ENCODE measurements around the gene METAP2. TPM values are rescaled to one million over a fixed set of nuclear protein-coding genes. Genes with fewer than 3 reads are reported as not detected.
"Not testable (repeated sequence)": the region's sequence is repeated elsewhere in the genome, so short reads cannot be mapped to it uniquely, and the experiment has no call there.

The METAP2 gene
- total and polyA plus RNA-seq, 4 donors, result 61.9 to 100.0 (median 79.8) TPM

GRCh38 chr12:95480230-95480629 lies 6.3 kb downstream of the METAP2 start:
- WGBS (ENCODE audit: insufficient coverage), result no CpG with 5 or more reads among the region's 2 CpGs
- no peaks in the 10 kb centered on the region for H3K4me1 ChIP-seq (ENCODE audit: control insufficient read depth, insufficient read depth, low read length)
- H3K27ac ChIP-seq (ENCODE audit: low read depth, low read length), result no peak overlapping the region
- H3K9me3 ChIP-seq (ENCODE audit: control insufficient read depth, insufficient read depth, low read length), result no peaks in the 10 kb centered on the region
- H3K27me3 ChIP-seq (ENCODE audit: control insufficient read depth, insufficient read depth, low read length), result no peaks in the 10 kb centered on the region
- no peak for DNase-seq (ENCODE audit: low read depth in 4 of 6, low spot score in 6 of 6)
- no peak overlapping the region for H3K4me3 ChIP-seq (ENCODE audit: low read depth, low read length)
- H3K36me3 ChIP-seq (ENCODE audit: control insufficient read depth, insufficient read depth, low read length), result peaks cover 22% of the 10 kb centered on the region

GRCh38 chr12:95481072-95481471 lies 7.1 kb downstream of the METAP2 start:
- Histone ChIP-seq H3K27me3 (ENCODE audit: control insufficient read depth, insufficient read depth, low read length) (no peaks in the 10 kb centered on the region), H3K9me3 (ENCODE audit: control insufficient read depth, insufficient read depth, low read length) (no peaks in the 10 kb centered on the region), H3K36me3 (ENCODE audit: control insufficient read depth, insufficient read depth, low read length) (peaks cover 22% of the 10 kb centered on the region), H3K4me1 (ENCODE audit: control insufficient read depth, insufficient read depth, low read length) (no peaks in the 10 kb centered on the region), H3K4me3 (ENCODE audit: low read depth, low read length) (no peak overlapping the region), H3K27ac (ENCODE audit: low read depth, low read length) (no peak overlapping the region)
- WGBS (ENCODE audit: insufficient coverage), result 78% methylated on average over 3 of the region's 3 CpGs
- DNase-seq (ENCODE audit: low read depth in 4 of 6, low spot score in 6 of 6), result no peak

GRCh38 chr12:95481888-95482287 lies 7.9 kb downstream of the METAP2 start:
- Histone ChIP-seq H3K9me3 (ENCODE audit: control insufficient read depth, insufficient read depth, low read length) (no peaks in the 10 kb centered on the region), H3K36me3 (ENCODE audit: control insufficient read depth, insufficient read depth, low read length) (peaks cover 28% of the 10 kb centered on the region), H3K4me3 (ENCODE audit: low read depth, low read length) (no peak overlapping the region), H3K27ac (ENCODE audit: low read depth, low read length) (no peak overlapping the region), H3K27me3 (ENCODE audit: control insufficient read depth, insufficient read depth, low read length) (no peaks in the 10 kb centered on the region), H3K4me1 (ENCODE audit: control insufficient read depth, insufficient read depth, low read length) (no peaks in the 10 kb centered on the region)
- no CpG with 5 or more reads among the region's 7 CpGs for WGBS (ENCODE audit: insufficient coverage)
- DNase-seq (ENCODE audit: low read depth in 4 of 6, low spot score in 6 of 6), result no peak

GRCh38 chr12:95482564-95482963 lies 8.6 kb downstream of the METAP2 start:
- H3K27me3 ChIP-seq (ENCODE audit: control insufficient read depth, insufficient read depth, low read length); H3K27ac ChIP-seq (ENCODE audit: low read depth, low read length); H3K9me3 ChIP-seq (ENCODE audit: control insufficient read depth, insufficient read depth, low read length); H3K4me3 ChIP-seq (ENCODE audit: low read depth, low read length); DNase-seq (ENCODE audit: low read depth in 4 of 6, low spot score in 6 of 6); H3K4me1 ChIP-seq (ENCODE audit: control insufficient read depth, insufficient read depth, low read length): not testable (repeated sequence)
- H3K36me3 ChIP-seq (ENCODE audit: control insufficient read depth, insufficient read depth, low read length), result peaks cover 24% of the 10 kb centered on the region
- WGBS (ENCODE audit: insufficient coverage), result 100% methylated on average over 3 of the region's 6 CpGs

- Histone ChIP-seq H3K27ac (ENCODE audit: low read depth, low read length) (no peak overlapping the region), H3K9me3 (ENCODE audit: control insufficient read depth, insufficient read depth, low read length) (no peaks in the 10 kb centered on the region)
These were observed 10.6 kb downstream of the METAP2 start for GRCh38 chr12:95484524-95484923.

GRCh38 chr12:95487024-95487423 lies 13.1 kb downstream of the METAP2 start:
- DNase-seq (ENCODE audit: low read depth in 4 of 6, low spot score in 6 of 6), result no peak
- no peaks in the 10 kb centered on the region for H3K27me3 ChIP-seq (ENCODE audit: control insufficient read depth, insufficient read depth, low read length)
- no CpG with 5 or more reads among the region's 2 CpGs for WGBS (ENCODE audit: insufficient coverage)
- H3K4me1 ChIP-seq (ENCODE audit: control insufficient read depth, insufficient read depth, low read length), result no peaks in the 10 kb centered on the region
- no peak overlapping the region for H3K4me3 ChIP-seq (ENCODE audit: low read depth, low read length)
- no peaks in the 10 kb centered on the region for H3K9me3 ChIP-seq (ENCODE audit: control insufficient read depth, insufficient read depth, low read length)
- peaks cover 20% of the 10 kb centered on the region for H3K36me3 ChIP-seq (ENCODE audit: control insufficient read depth, insufficient read depth, low read length)
- no peak overlapping the region for H3K27ac ChIP-seq (ENCODE audit: low read depth, low read length)

More at GRCh38 chr12:95484524-95484923, 10.6 kb downstream of the METAP2 start:
- Histone ChIP-seq H3K27me3 (ENCODE audit: control insufficient read depth, insufficient read depth, low read length) (no peaks in the 10 kb centered on the region), H3K4me3 (ENCODE audit: low read depth, low read length) (no peak overlapping the region), H3K36me3 (ENCODE audit: control insufficient read depth, insufficient read depth, low read length) (peaks cover 14% of the 10 kb centered on the region), H3K4me1 (ENCODE audit: control insufficient read depth, insufficient read depth, low read length) (no peaks in the 10 kb centered on the region)
- DNase-seq (ENCODE audit: low read depth in 4 of 6, low spot score in 6 of 6), result no peak

- Histone ChIP-seq H3K9me3 (ENCODE audit: control insufficient read depth, insufficient read depth, low read length) (no peaks in the 10 kb centered on the region), H3K27me3 (ENCODE audit: control insufficient read depth, insufficient read depth, low read length) (no peaks in the 10 kb centered on the region), H3K27ac (ENCODE audit: low read depth, low read length) (no peak overlapping the region), H3K36me3 (ENCODE audit: control insufficient read depth, insufficient read depth, low read length) (peaks cover 16% of the 10 kb centered on the region), H3K4me1 (ENCODE audit: control insufficient read depth, insufficient read depth, low read length) (no peaks in the 10 kb centered on the region), H3K4me3 (ENCODE audit: low read depth, low read length) (no peak overlapping the region)
- no peak for DNase-seq (ENCODE audit: low read depth in 4 of 6, low spot score in 6 of 6)
- no CpG with 5 or more reads among the region's 2 CpGs for WGBS (ENCODE audit: insufficient coverage)
These were observed 18.5 kb downstream of the METAP2 start for GRCh38 chr12:95492462-95492861.

- H3K27ac ChIP-seq (ENCODE audit: low read depth, low read length), result no peak overlapping the region
- WGBS (ENCODE audit: insufficient coverage), result no CpG with 5 or more reads among the region's 2 CpGs
- H3K36me3 ChIP-seq (ENCODE audit: control insufficient read depth, insufficient read depth, low read length), result peaks cover 26% of the 10 kb centered on the region
- no peaks in the 10 kb centered on the region for H3K9me3 ChIP-seq (ENCODE audit: control insufficient read depth, insufficient read depth, low read length)
- no peak for DNase-seq (ENCODE audit: low read depth in 4 of 6, low spot score in 6 of 6)
- no peaks in the 10 kb centered on the region for H3K4me1 ChIP-seq (ENCODE audit: control insufficient read depth, insufficient read depth, low read length)
- no peaks in the 10 kb centered on the region for H3K27me3 ChIP-seq (ENCODE audit: control insufficient read depth, insufficient read depth, low read length)
- H3K4me3 ChIP-seq (ENCODE audit: low read depth, low read length), result no peak overlapping the region
These were observed 20.9 kb downstream of the METAP2 start for GRCh38 chr12:95494888-95495287.

GRCh38 chr12:95495433-95495832 lies 21.5 kb downstream of the METAP2 start:
- H3K36me3 ChIP-seq (ENCODE audit: control insufficient read depth, insufficient read depth, low read length), result peaks cover 26% of the 10 kb centered on the region
- WGBS (ENCODE audit: insufficient coverage), result no CpG with 5 or more reads among the region's 1 CpG
- no peaks in the 10 kb centered on the region for H3K27me3 ChIP-seq (ENCODE audit: control insufficient read depth, insufficient read depth, low read length)
- no peaks in the 10 kb centered on the region for H3K4me1 ChIP-seq (ENCODE audit: control insufficient read depth, insufficient read depth, low read length)
- DNase-seq (ENCODE audit: low read depth in 4 of 6, low spot score in 6 of 6), result no peak
- no peak overlapping the region for H3K27ac ChIP-seq (ENCODE audit: low read depth, low read length)
- no peaks in the 10 kb centered on the region for H3K9me3 ChIP-seq (ENCODE audit: control insufficient read depth, insufficient read depth, low read length)
- H3K4me3 ChIP-seq (ENCODE audit: low read depth, low read length), result no peak overlapping the region

- Histone ChIP-seq H3K9me3 (ENCODE audit: control insufficient read depth, insufficient read depth, low read length) (no peaks in the 10 kb centered on the region), H3K4me1 (ENCODE audit: control insufficient read depth, insufficient read depth, low read length) (no peaks in the 10 kb centered on the region), H3K36me3 (ENCODE audit: control insufficient read depth, insufficient read depth, low read length) (peaks cover 25% of the 10 kb centered on the region), H3K4me3 (ENCODE audit: low read depth, low read length) (no peak overlapping the region), H3K27ac (ENCODE audit: low read depth, low read length) (no peak overlapping the region), H3K27me3 (ENCODE audit: control insufficient read depth, insufficient read depth, low read length) (no peaks in the 10 kb centered on the region)
- no peak for DNase-seq (ENCODE audit: low read depth in 4 of 6, low spot score in 6 of 6)
- WGBS (ENCODE audit: insufficient coverage), result no CpG with 5 or more reads among the region's 4 CpGs
These were observed 23.1 kb downstream of the METAP2 start for GRCh38 chr12:95497031-95497430.

All from spinal cord (tissue), 10 donors.